H1 (cell line): ENCODE measurements around the gene PALM. TPM values are rescaled to one million over a fixed set of nuclear protein-coding genes. Genes with fewer than 3 reads are reported as not detected.
A peak's percentile ranks its signal among the peaks of the same experiment; 100 is the strongest.

Source experiments
- CTCF ChIA-PET: fragments of 300-600 bp; sonication (Branson Sonifier 250); formaldehyde crosslinking; loops from one replicate; lab custom pipeline; 2021; ENCODE audit not compliant: partially characterized antibody; lab: Charles Lee
- POLR2A ChIA-PET: fragments of 300-600 bp; sonication (Branson Sonifier 250); formaldehyde crosslinking; loops from one replicate; lab custom pipeline; 2021; ENCODE audit warnings: inconsistent platforms; ENCODE audit not compliant: partially characterized antibody; lab: Charles Lee
- DNase-seq, 2 experiments: peaks; one replicate each; pipeline versions ENCODE4 v3.0.0 to v3.0.0-alpha.2; 2010 to 2022; ENCODE audit warnings: low spot score in 2 of 2, low read depth in 1 of 2, mixed read lengths in 1 of 2
- FAIRE-seq: peaks from 2 replicates; lab custom pipeline; 2011; peaks lifted over from hg19 to GRCh38; lab: Jason Lieb, UNC
- H2AFZ ChIP-seq: 2 replicates; pipeline ENCODE4 v1.8.1; 2012; ENCODE audit warnings: low read length, inconsistent platforms
- H2AK5ac ChIP-seq: 2 replicates; pipeline ENCODE4 v1.6.1; 2013; ENCODE audit warnings: low read depth, low read length
- H2BK120ac ChIP-seq: replicated peaks from 2 replicates; pipeline ENCODE3; 2013; ENCODE audit warnings: low read depth, low read length, inconsistent platforms
- H2BK12ac ChIP-seq: 2 replicates; pipeline ENCODE4 v1.6.1; 2013; ENCODE audit warnings: low read depth, low read length
- H2BK15ac ChIP-seq: 2 replicates; pipeline ENCODE4 v1.6.1; 2013; ENCODE audit warnings: low read length
- H2BK20ac ChIP-seq: 2 replicates; pipeline ENCODE4 v1.6.1; 2013; ENCODE audit warnings: low read length
- H2BK5ac ChIP-seq: 2 replicates; pipeline ENCODE4 v1.6.1; 2013; ENCODE audit warnings: low read depth, low read length
- H3K14ac ChIP-seq: 2 replicates; pipeline ENCODE4 v1.6.1; 2013; ENCODE audit warnings: inconsistent platforms; ENCODE audit not compliant: insufficient read length
- H3K18ac ChIP-seq: 2 replicates; pipeline ENCODE4 v1.6.1; 2013; ENCODE audit warnings: low read length; ENCODE audit errors: extremely low read depth
- H3K23ac ChIP-seq: 2 replicates; pipeline ENCODE4 v1.6.1; 2013; ENCODE audit warnings: inconsistent platforms; ENCODE audit not compliant: insufficient read length
- H3K23me2 ChIP-seq: 2 replicates; pipeline ENCODE4 v1.6.1; 2013; ENCODE audit warnings: low read depth, low read length
- H3K27ac ChIP-seq: 2 replicates; pipeline ENCODE4 v1.6.1; 2011; ENCODE audit warnings: low read depth, low read length, inconsistent platforms
- H3K27me3 ChIP-seq, 4 experiments: replicated peaks in 1 of 4; 1 replicate in 1 of 4; 2 replicates in 3 of 4; pipeline versions ENCODE4 v1.6.1 to v1.8.1; 2011 to 2013; ENCODE audit warnings: low read length in 3 of 4, mild to moderate bottlenecking in 3 of 4, inconsistent platforms in 2 of 4, mixed read lengths in 2 of 4, moderate library complexity in 1 of 4; ENCODE audit not compliant: control insufficient read depth in 3 of 4, insufficient read depth in 3 of 4; ENCODE audit errors: extremely low read depth in 1 of 4
- H3K36me3 ChIP-seq, 4 experiments: 2 replicates each; pipeline versions ENCODE4 v1.6.1 to v1.8.1; 2011 to 2013; ENCODE audit warnings: mild to moderate bottlenecking in 4 of 4, low read length in 3 of 4, moderate library complexity in 2 of 4, control low read depth in 1 of 4, inconsistent platforms in 1 of 4; ENCODE audit not compliant: insufficient read depth in 4 of 4, control insufficient read depth in 2 of 4
- H3K4ac ChIP-seq: replicated peaks from 2 replicates; pipeline ENCODE3; 2013; ENCODE audit warnings: low read length, low read depth, mixed read lengths, inconsistent platforms; ENCODE audit not compliant: insufficient read length
- H3K4me1 ChIP-seq, 4 experiments: replicated peaks in 1 of 4; 1 replicate in 1 of 4; 2 replicates in 3 of 4; pipeline versions ENCODE4 v1.6.1 to v1.8.1; 2011 to 2013; ENCODE audit warnings: low read length in 3 of 4, inconsistent platforms in 2 of 4, mixed read lengths in 1 of 4; ENCODE audit not compliant: insufficient read depth in 4 of 4, control insufficient read depth in 3 of 4
- H3K4me2 ChIP-seq, 2 experiments: 2 replicates each; pipeline versions ENCODE4 v1.6.1 to v1.8.1; 2011 to 2013; ENCODE audit warnings: low read depth in 2 of 2, low read length in 2 of 2, control low read depth in 1 of 2, inconsistent platforms in 1 of 2, mild to moderate bottlenecking in 1 of 2; ENCODE audit not compliant: insufficient read depth in 1 of 2
- H3K4me3 ChIP-seq, 4 experiments: fragments of 200-600, 300-600 bp in 1 of 4; sonication (generic), shearing (Covaris generic), sonication (Bioruptor Twin) in 1 of 4; 2 replicates each; pipeline versions ENCODE4 v1.5.1 to v1.8.1; 2011 to 2016; ENCODE audit warnings: low read length in 4 of 4, low read depth in 3 of 4, control low read depth in 2 of 4, inconsistent platforms in 2 of 4, mild to moderate bottlenecking in 2 of 4, mixed read lengths in 1 of 4, moderate library complexity in 1 of 4; ENCODE audit not compliant: insufficient read depth in 2 of 4; ENCODE audit errors: extremely low read depth in 1 of 4
- H3K56ac ChIP-seq: replicated peaks from 2 replicates; pipeline ENCODE3; 2013; ENCODE audit warnings: low read depth, mild to moderate bottlenecking, mixed read lengths, low read length, inconsistent platforms; ENCODE audit not compliant: insufficient read length
- H3K79me1 ChIP-seq: 2 replicates; pipeline ENCODE4 v1.6.1; 2013; ENCODE audit warnings: low read depth, low read length, control low read depth
- H3K79me2 ChIP-seq, 2 experiments: 2 replicates each; pipeline versions ENCODE4 v1.6.1 to v1.8.1; 2012 to 2013; ENCODE audit warnings: low read length in 2 of 2, mild to moderate bottlenecking in 2 of 2, inconsistent platforms in 1 of 2; ENCODE audit not compliant: insufficient read depth in 2 of 2, control insufficient read depth in 1 of 2
- H3K9ac ChIP-seq, 4 experiments: replicated peaks in 1 of 4; 1 replicate in 1 of 4; 2 replicates in 3 of 4; pipeline versions ENCODE4 v1.6.1 to v1.8.1; 2011 to 2013; ENCODE audit warnings: low read depth in 3 of 4, low read length in 3 of 4, control low read depth in 2 of 4, mild to moderate bottlenecking in 2 of 4, moderate library complexity in 2 of 4, inconsistent platforms in 1 of 4; ENCODE audit errors: extremely low read depth in 1 of 4
- H3K9me3 ChIP-seq, 2 experiments: 2 replicates each; pipeline versions ENCODE4 v1.6.1 to v1.8.1; 2012 to 2013; ENCODE audit warnings: mild to moderate bottlenecking in 2 of 2, moderate library complexity in 2 of 2, control low read depth in 1 of 2, inconsistent platforms in 1 of 2, low read depth in 1 of 2, low read length in 1 of 2, mixed read lengths in 1 of 2; ENCODE audit not compliant: insufficient read depth in 2 of 2
- H4K20me1 ChIP-seq, 2 experiments: replicated peaks in 1 of 2; 2 replicates each; pipeline versions ENCODE3 to v1.8.1; 2011 to 2013; ENCODE audit warnings: inconsistent platforms in 2 of 2, low read length in 2 of 2, mild to moderate bottlenecking in 1 of 2; ENCODE audit not compliant: insufficient read depth in 2 of 2, control insufficient read depth in 1 of 2
- H4K5ac ChIP-seq: 2 replicates; pipeline ENCODE4 v1.6.1; 2013; ENCODE audit warnings: low read length, low read depth, mixed read lengths, inconsistent platforms; ENCODE audit not compliant: insufficient read length
- H4K8ac ChIP-seq: 2 replicates; pipeline ENCODE4 v1.8.0; 2013; ENCODE audit warnings: mild to moderate bottlenecking, moderate library complexity, low read length, inconsistent platforms; ENCODE audit not compliant: insufficient read depth; ENCODE audit errors: extremely low read depth
- H4K91ac ChIP-seq: replicated peaks from 2 replicates; pipeline ENCODE3; 2013; ENCODE audit warnings: low read length, mixed read lengths, inconsistent platforms; ENCODE audit not compliant: insufficient read length
- KDM1A ChIP-seq: fragments of 200-600, 300-600 bp; sonication (generic); IDR thresholded peaks from 2 replicates; pipeline ENCODE4 v1.7.1; 2016; ENCODE audit warnings: mild to moderate bottlenecking, low read length, borderline replicate concordance
- KDM5A ChIP-seq: fragments of 200-600 bp; IDR thresholded peaks from 2 replicates; pipeline ENCODE4 v1.7.1; 2012; ENCODE audit warnings: mild to moderate bottlenecking, low read length, inconsistent platforms, mixed read lengths
- SRF ChIP-seq: IDR thresholded peaks from 2 replicates; pipeline ENCODE4 v1.6.1; 2011; ENCODE audit warnings: mild to moderate bottlenecking, low read depth, low read length, moderate library complexity
- WGBS, 2 experiments: shearing (Covaris generic) in 1 of 2; methylation state at CpG; one replicate each; pipeline versions ENCODE4 v1.1.6 to v1.1.7; 2013 to 2015; ENCODE audit warnings: low lambda C conversion rate in 2 of 2, mixed read lengths in 2 of 2, inconsistent platforms in 1 of 2, low coverage in 1 of 2, missing lambda C conversion rate in 1 of 2; ENCODE audit not compliant: insufficient replicate concordance in 2 of 2, insufficient coverage in 1 of 2, insufficient read length in 1 of 2; ENCODE audit errors: extremely low coverage in 1 of 2, missing lambda C conversion rate in 1 of 2; 5-methylcytosine and 5-hydroxymethylcytosine counted together
- long read RNA-seq, 2 experiments: library from RNA in 1 of 2; library from capped mRNA in 1 of 2; stranded (forward); transcript quantifications; one replicate each; pipeline ENCODE4 v2.0.0, GENCODE V29; 2021; ENCODE audit warnings: inconsistent platforms in 1 of 2
- polyA minus RNA-seq, 3 experiments: library from RNA; depleted of rRNA, polyadenylated mRNA; stranded (reverse); fragments of >200 nt; gene quantifications; 1 replicate in 2 of 3; 2 replicates in 1 of 3; pipeline ENCODE4 v1.2.3, GENCODE V29; 2011
- polyA plus RNA-seq, 7 experiments: library from polyadenylated mRNA; depleted of rRNA in 3 of 7; stranded (reverse) in 5 of 7; unstranded in 2 of 7; fragments of >200 nt in 5 of 7; fragments of 200-250 nt in 2 of 7; gene quantifications; 1 replicate in 5 of 7; 2 replicates in 1 of 7; 4 replicates in 1 of 7; pipeline versions ENCODE4 v1.2.1 to v1.2.3, GENCODE V29; 2011 to 2013; ENCODE audit warnings: missing spikeins in 2 of 7, mixed read lengths in 2 of 7
- total RNA-seq: library from RNA; stranded (reverse); fragmentation: NEBNext Ultra II Directional; extraction: Animal tissue kit (Norgen Biotek cat#: 25700); gene quantifications from 2 replicates; pipeline ENCODE4 v1.2.1, GENCODE V29; 2021
- TF ChIP-seq, protein P1 (sequence below): IDR thresholded peaks from 2 replicates; pipeline ENCODE4 v1.6.1; 2011; ENCODE audit warnings: low read length, improper control_type of control experiment

Gene PALM, protein sequence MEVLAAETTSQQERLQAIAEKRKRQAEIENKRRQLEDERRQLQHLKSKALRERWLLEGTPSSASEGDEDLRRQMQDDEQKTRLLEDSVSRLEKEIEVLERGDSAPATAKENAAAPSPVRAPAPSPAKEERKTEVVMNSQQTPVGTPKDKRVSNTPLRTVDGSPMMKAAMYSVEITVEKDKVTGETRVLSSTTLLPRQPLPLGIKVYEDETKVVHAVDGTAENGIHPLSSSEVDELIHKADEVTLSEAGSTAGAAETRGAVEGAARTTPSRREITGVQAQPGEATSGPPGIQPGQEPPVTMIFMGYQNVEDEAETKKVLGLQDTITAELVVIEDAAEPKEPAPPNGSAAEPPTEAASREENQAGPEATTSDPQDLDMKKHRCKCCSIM
- total RNA-seq (16.5 TPM in 2 replicates), polyA plus RNA-seq (2011; rRNA removed) (5.7 and 13.0 TPM in 2 replicates), polyA minus RNA-seq (2011; rRNA and poly(A)+ RNA removed) (1.7 and 1.8 TPM in 2 replicates)
- 6.8 TPM for polyA plus RNA-seq (2011; cell fraction: cytosol; rRNA removed)
- 10.6 TPM for polyA plus RNA-seq (2011; cell fraction: nucleus; rRNA removed)
- 10.4 to 27.0 TPM (median 21.8 TPM) in 4 replicates for polyA plus RNA-seq (2012, experiment 1 of 2)
- 11.9 TPM for polyA plus RNA-seq (2012, experiment 2 of 2)
- polyA plus RNA-seq (2013, experiment 1 of 2) = 12.6 TPM
- 14.1 TPM for polyA plus RNA-seq (2013, experiment 2 of 2)
- 5.1 TPM for polyA minus RNA-seq (2011; cell fraction: cytosol; rRNA and poly(A)+ RNA removed)
- 6.4 TPM for polyA minus RNA-seq (2011; cell fraction: nucleus; rRNA and poly(A)+ RNA removed)
- long read RNA-seq, experiment 1, partial matches to known transcripts = 14 of 15 reads
- long read RNA-seq, experiment 1, other reads (novel, unspliced or antisense) = 1 of 15 reads
- long read RNA-seq, experiment 2, partial matches to known transcripts = 0 of 1 reads
- long read RNA-seq, experiment 2, other reads (novel, unspliced or antisense) = 1 of 1 reads

DNA sequence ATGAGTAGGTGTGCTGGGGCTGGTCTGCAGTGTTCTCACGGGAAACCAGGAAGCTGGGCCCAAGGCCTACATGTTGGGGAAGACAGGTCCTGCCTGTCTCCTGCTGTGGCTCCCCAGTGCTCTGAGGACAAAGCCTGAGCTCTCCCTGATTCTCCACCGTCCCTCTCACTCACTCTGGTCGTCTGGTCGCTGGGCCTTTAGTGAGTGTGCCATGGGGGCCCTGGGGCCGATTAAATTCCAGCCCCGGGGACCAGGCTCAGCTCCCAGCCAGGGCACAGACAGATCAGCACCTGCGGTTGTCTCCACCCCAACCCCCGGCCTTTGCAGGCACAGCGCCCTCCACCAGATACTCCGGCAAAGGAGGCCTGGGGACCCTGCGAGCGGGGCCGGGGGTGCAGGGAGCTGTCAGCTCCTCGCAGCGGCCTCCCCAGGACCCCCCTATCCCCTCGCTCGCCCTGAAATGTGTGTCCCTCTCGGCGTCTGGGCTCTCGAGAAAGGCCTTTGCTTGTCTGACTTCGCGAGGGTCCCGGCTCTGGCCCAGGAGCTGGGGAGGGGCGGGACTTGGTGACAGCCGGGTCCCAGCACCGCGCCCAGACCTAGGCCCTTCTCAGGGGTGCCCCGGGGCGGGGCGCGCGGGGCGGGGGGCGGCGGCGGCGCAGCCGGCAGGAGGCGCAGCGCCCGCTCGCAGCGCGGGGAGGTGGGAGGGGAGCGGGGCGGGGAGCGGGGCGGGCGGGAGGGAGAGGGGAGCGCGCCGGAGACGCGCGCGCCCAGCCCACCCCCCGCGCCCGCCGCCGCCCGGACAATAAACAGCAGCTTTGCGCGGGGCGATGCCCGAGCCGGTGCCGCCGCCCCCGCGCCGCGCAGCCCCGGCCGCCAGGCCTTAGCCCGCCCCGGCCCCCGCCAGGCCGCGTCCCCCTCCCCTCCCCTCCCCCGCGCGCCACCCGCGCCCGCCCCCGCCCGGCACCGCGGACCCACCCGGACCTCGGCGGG lies at the start of gene PALM:
PALM (plus strand) TSS at position 782 of the 990 bp plus-strand sequence. CDS start 212 bp downstream, outside the sequence.
- FAIRE-seq = no peak
- H3K56ac ChIP-seq = peak within 1 kb of the TSS; percentile 30
- H2BK5ac ChIP-seq = no peak within 1 kb of the TSS
- no peaks in the 10 kb centered on the region for H3K79me2 ChIP-seq
- H2BK12ac ChIP-seq = no peak within 1 kb of the TSS
- H3K4me3 ChIP-seq = peak within 1 kb of the TSS; percentile 52 to 77 (median 54)
- H3K27me3 ChIP-seq = no peaks in the 10 kb centered on the region
- peak within 1 kb of the TSS; percentile 50 to 70 for H3K4me2 ChIP-seq
- no peaks in the 10 kb centered on the region for H3K9me3 ChIP-seq
- H4K8ac ChIP-seq = peak within 1 kb of the TSS; percentile 35
- no peaks in the 10 kb centered on the region for H3K79me1 ChIP-seq
- no peak within 1 kb of the TSS for H3K27ac ChIP-seq
- H3K23ac ChIP-seq = no peak within 1 kb of the TSS
- no peak within 1 kb of the TSS for H4K91ac ChIP-seq
- POLR2A ChIA-PET = interaction anchor here (0.9 to 2.1 kb wide), 6 partner anchors 8 to 45 kb away, joined by 3 to 5 read pairs (median 4); partner anchors contain the start of genes FSTL3 and RNF126
- no peak within 1 kb of the TSS for H2AFZ ChIP-seq
- H2AK5ac ChIP-seq = no peak within 1 kb of the TSS
- H4K5ac ChIP-seq = no peak within 1 kb of the TSS
- no peaks in the 10 kb centered on the region for H3K36me3 ChIP-seq
- DNase-seq = peak in 1 of 2 experiments; percentile 78
- H3K9ac ChIP-seq = peak within 1 kb of the TSS in 1 of 4 experiments; percentile 63; a peak in 3 of 7 replicates
- no peak within 1 kb of the TSS for H2BK20ac ChIP-seq
- WGBS, 2 experiments = 23% methylated on average over 8 of the region's 93 CpGs; no CpG with 5 or more reads in 1 of the 2 experiments
- CTCF ChIA-PET = interaction anchor here (0.6 to 1.8 kb wide), 20 partner anchors 10 to 314 kb away, joined by 3 to 22 read pairs (median 3); partner anchors contain the start of gene RNF126
- H2BK15ac ChIP-seq = no peak within 1 kb of the TSS
- H3K4ac ChIP-seq = no peak within 1 kb of the TSS
- H3K4me1 ChIP-seq = peaks cover 1 to 14% (median 7%) of the 10 kb centered on the region in 4 experiments
- H3K23me2 ChIP-seq = peaks cover 6% of the 10 kb centered on the region; the same call in 1 of the 2 replicates
- H3K18ac ChIP-seq = peak within 1 kb of the TSS; percentile 48
- peaks cover 0 to 3% of the 10 kb centered on the region in 2 experiments for H4K20me1 ChIP-seq
- H2BK120ac ChIP-seq = no peak within 1 kb of the TSS
- no peak within 1 kb of the TSS for H3K14ac ChIP-seq
- TF ChIP-seq KDM1A = 0 out of 2 replicates have a peak, but pooled peaks have one; percentile 10
- TF ChIP-seq, protein P1, sequence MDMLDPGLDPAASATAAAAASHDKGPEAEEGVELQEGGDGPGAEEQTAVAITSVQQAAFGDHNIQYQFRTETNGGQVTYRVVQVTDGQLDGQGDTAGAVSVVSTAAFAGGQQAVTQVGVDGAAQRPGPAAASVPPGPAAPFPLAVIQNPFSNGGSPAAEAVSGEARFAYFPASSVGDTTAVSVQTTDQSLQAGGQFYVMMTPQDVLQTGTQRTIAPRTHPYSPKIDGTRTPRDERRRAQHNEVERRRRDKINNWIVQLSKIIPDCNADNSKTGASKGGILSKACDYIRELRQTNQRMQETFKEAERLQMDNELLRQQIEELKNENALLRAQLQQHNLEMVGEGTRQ = no peak
- no peak for TF ChIP-seq SRF
- no peak for TF ChIP-seq KDM5A
